HepG2 (cell line): Measurements from ENCODE around the gene PLPPR2. TPM values are rescaled to one million over a fixed set of nuclear protein-coding genes. Genes with fewer than 3 reads are reported as not detected.

Experiments used
- EED ChIP-seq: sonication (generic); formaldehyde crosslinking; IDR thresholded peaks from 2 replicates; pipeline ENCODE4 v1.5.0; 2020; ENCODE audit warnings: mild to moderate bottlenecking, missing genetic modification reagents
- GLI4 ChIP-seq: sonication (generic); formaldehyde crosslinking; IDR thresholded peaks from 2 replicates; pipeline ENCODE4 v1.5.1; 2020; ENCODE audit warnings: missing genetic modification reagents, mild to moderate bottlenecking, moderate library complexity, borderline replicate concordance
- HNRNPH1 ChIP-seq: fragments of 200-400 bp; formaldehyde crosslinking; optimal IDR thresholded peaks from 2 replicates; pipeline ENCODE3; 2017; ENCODE audit warnings: mild to moderate bottlenecking, low read depth, low read length
- HNRNPUL1 ChIP-seq: fragments of 200-400 bp; formaldehyde crosslinking; IDR thresholded peaks from 2 replicates; pipeline ENCODE4 v1.6.1; 2017; ENCODE audit warnings: low read depth, mild to moderate bottlenecking, low read length, moderate library complexity
- KDM4B ChIP-seq: sonication (generic); formaldehyde crosslinking; IDR thresholded peaks from 2 replicates; pipeline ENCODE4 v1.4.0; 2020; ENCODE audit warnings: missing genetic modification reagents
- KMT2A ChIP-seq: sonication (generic); formaldehyde crosslinking; IDR thresholded peaks from 2 replicates; pipeline ENCODE4 v1.4.0; 2020; ENCODE audit warnings: missing genetic modification reagents
- MEIS1 ChIP-seq: sonication (generic); formaldehyde crosslinking; IDR thresholded peaks from 2 replicates; pipeline ENCODE4 v1.9.0; 2021; ENCODE audit warnings: mild to moderate bottlenecking, missing genetic modification reagents, moderate library complexity, borderline replicate concordance
- NFE2L2 ChIP-seq: fragments of 150-350 bp; IDR thresholded peaks from 2 replicates; pipeline ENCODE4 v1.6.1; 2014; ENCODE audit warnings: low read length
- NR2F1 ChIP-seq, 2 experiments: fragments of 450-650 bp in 1 of 2; formaldehyde crosslinking in 1 of 2; IDR thresholded peaks; 2 replicates each; pipeline versions ENCODE4 v1.5.0 to v1.6.1; 2016 to 2020; ENCODE audit warnings: mild to moderate bottlenecking in 1 of 2, missing compliant biosample characterization in 1 of 2, missing genetic modification reagents in 1 of 2, moderate library complexity in 1 of 2
- PHB2 ChIP-seq: fragments of 450-650 bp; IDR thresholded peaks from 2 replicates; pipeline ENCODE4 v1.6.1; 2018; ENCODE audit not compliant: partially characterized antibody
- POGZ ChIP-seq: sonication (generic); formaldehyde crosslinking; IDR thresholded peaks from 2 replicates; pipeline ENCODE4 v1.4.0; 2020; ENCODE audit warnings: mild to moderate bottlenecking, missing genetic modification reagents
- YY1 ChIP-seq: IDR thresholded peaks from 2 replicates; pipeline ENCODE4 v1.6.1; 2011; ENCODE audit warnings: low read length, low read depth, moderate library complexity, mild to moderate bottlenecking; ENCODE audit not compliant: insufficient read depth, insufficient replicate concordance
- ZFP36L1 ChIP-seq: sonication (generic); formaldehyde crosslinking; IDR thresholded peaks from 2 replicates; pipeline ENCODE4 v1.8.0; 2022; ENCODE audit warnings: mild to moderate bottlenecking, missing genetic modification reagents, moderate library complexity
- ZFP36L2 ChIP-seq: sonication (generic); formaldehyde crosslinking; IDR thresholded peaks from 2 replicates; pipeline ENCODE4 v1.4.0; 2020; ENCODE audit warnings: missing genetic modification reagents
- ZNF354B ChIP-seq: sonication (generic); formaldehyde crosslinking; IDR thresholded peaks from 2 replicates; pipeline ENCODE4 v1.8.0; 2022; ENCODE audit warnings: mild to moderate bottlenecking, missing genetic modification reagents
- ZNF446 ChIP-seq: sonication (generic); formaldehyde crosslinking; IDR thresholded peaks from 2 replicates; pipeline ENCODE4 v1.5.0; 2020; ENCODE audit warnings: mild to moderate bottlenecking, missing genetic modification reagents
- ZNF747 ChIP-seq: sonication (generic); formaldehyde crosslinking; IDR thresholded peaks from 2 replicates; pipeline ENCODE4 v1.8.1; 2023; ENCODE audit warnings: missing genetic modification reagents, mild to moderate bottlenecking, borderline replicate concordance
- polyA plus RNA-seq, 8 experiments: library from polyadenylated mRNA; depleted of rRNA in 3 of 8; stranded (reverse) in 7 of 8; unstranded in 1 of 8; fragments of >200 nt; fragmentation: Illumina TruSeq in 4 of 8; extraction: Trizol in 4 of 8; gene quantifications; 2 replicates each; pipeline versions ENCODE4 v1.2.1 to v1.2.3, GENCODE V29; 2011 to 2016; ENCODE audit warnings: low read depth in 4 of 8, missing spikeins in 1 of 8, mixed read lengths in 1 of 8; ENCODE audit not compliant: insufficient read depth in 1 of 8
- total RNA-seq, 5 experiments: library from RNA; depleted of rRNA; stranded (reverse); fragments of >200 nt; fragmentation: Illumina TruSeq; extraction: Trizol; gene quantifications; 2 replicates each; pipeline ENCODE4 v1.2.3, GENCODE V29; 2016; ENCODE audit warnings: low read depth in 1 of 5
- TF ChIP-seq, protein P1 (sequence below): sonication (generic); formaldehyde crosslinking; IDR thresholded peaks from 2 replicates; pipeline ENCODE4 v1.8.0; 2022; ENCODE audit warnings: low read depth, missing genetic modification reagents
- TF ChIP-seq, protein P2 (sequence below): fragments of 450-650 bp; IDR thresholded peaks from 2 replicates; pipeline ENCODE4 v1.6.1; 2017; ENCODE audit warnings: mild to moderate bottlenecking
- TF ChIP-seq, protein P3 (sequence below): sonication (generic); formaldehyde crosslinking; IDR thresholded peaks from 2 replicates; pipeline ENCODE4 v1.4.0; 2020; ENCODE audit warnings: mild to moderate bottlenecking, low read depth, missing genetic modification reagents
- TF ChIP-seq, protein P4 (sequence below): sonication (generic); formaldehyde crosslinking; IDR thresholded peaks from 2 replicates; pipeline ENCODE4 v1.5.0; 2020; ENCODE audit warnings: missing genetic modification reagents
- TF ChIP-seq, protein P5 (sequence below): sonication (generic); formaldehyde crosslinking; IDR thresholded peaks from 2 replicates; pipeline ENCODE4 v1.5.1; 2020; ENCODE audit warnings: missing genetic modification reagents, mild to moderate bottlenecking, borderline replicate concordance

PLPPR2 gene
- total and polyA plus RNA-seq, 2 of the 13 experiments (the other 11 are each of a cell fraction or from before 2014, with no cell fraction given), result 1.5 to 2.1 TPM

DNA sequence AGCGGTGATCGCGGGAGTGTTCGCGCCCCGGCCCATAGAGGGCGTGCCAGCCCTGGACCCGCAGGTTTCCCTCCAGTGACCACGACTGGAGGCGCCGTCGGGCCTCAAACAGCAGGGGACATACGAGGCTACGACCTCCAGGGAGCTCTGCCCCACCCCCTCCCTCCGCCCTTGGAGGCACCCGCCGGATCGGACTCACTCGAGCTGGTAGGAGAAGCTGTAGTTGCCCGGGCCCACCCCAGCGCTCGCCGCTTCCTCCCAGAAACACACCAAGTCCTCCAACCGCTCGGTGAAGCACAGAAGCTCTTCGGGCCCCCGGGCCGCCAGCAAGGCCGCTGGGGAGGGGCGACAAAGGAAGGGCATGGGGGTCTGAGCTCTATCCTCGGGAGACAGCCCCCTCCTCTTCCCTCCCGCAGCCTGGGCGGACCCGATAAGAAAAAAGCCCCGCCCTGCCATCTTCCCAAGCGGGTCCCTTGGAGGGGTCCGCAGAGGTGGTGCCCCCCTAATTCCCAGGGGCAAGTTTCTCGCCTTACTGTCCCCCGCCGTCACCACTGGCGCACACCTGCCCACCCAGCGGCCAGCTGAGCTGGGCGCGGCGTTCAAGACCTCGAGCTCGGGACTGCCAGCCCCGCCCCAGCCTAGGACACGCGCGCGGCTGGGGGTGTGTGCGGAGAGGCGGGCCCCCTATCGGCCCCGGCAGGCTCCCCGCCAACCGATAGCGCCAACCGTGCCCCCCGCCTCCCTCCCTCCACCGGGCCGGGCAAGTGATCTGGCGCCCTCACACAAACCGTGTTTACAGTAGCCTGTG, 27.9 kb downstream of the PLPPR2 start (continued):
- TF ChIP-seq, protein P1, sequence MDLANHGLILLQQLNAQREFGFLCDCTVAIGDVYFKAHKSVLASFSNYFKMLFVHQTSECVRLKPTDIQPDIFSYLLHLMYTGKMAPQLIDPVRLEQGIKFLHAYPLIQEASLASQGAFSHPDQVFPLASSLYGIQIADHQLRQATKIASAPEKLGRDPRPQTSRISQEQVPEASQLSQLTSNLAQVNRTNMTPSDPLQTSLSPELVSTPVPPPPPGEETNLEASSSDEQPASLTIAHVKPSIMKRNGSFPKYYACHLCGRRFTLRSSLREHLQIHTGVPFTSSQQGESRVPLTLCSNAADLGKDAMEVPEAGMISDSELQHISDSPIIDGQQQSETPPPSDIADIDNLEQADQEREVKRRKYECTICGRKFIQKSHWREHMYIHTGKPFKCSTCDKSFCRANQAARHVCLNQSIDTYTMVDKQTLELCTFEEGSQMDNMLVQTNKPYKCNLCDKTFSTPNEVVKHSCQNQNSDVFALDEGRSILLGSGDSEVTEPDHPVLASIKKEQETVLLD (CRISPR knock-in tag), result 0 out of 2 replicates have a peak, but pooled peaks have one; percentile 60
- no peak for TF ChIP-seq KMT2A (CRISPR knock-in tag)
- no peak for TF ChIP-seq GLI4 (CRISPR knock-in tag)
- TF ChIP-seq NR2F1 (CRISPR knock-in tag; IDR thresholded peaks at IDR 0.05), result no peak
- 0 out of 2 replicates have a peak, but pooled peaks have one; percentile 20 for TF ChIP-seq POGZ
- TF ChIP-seq, protein P2, sequence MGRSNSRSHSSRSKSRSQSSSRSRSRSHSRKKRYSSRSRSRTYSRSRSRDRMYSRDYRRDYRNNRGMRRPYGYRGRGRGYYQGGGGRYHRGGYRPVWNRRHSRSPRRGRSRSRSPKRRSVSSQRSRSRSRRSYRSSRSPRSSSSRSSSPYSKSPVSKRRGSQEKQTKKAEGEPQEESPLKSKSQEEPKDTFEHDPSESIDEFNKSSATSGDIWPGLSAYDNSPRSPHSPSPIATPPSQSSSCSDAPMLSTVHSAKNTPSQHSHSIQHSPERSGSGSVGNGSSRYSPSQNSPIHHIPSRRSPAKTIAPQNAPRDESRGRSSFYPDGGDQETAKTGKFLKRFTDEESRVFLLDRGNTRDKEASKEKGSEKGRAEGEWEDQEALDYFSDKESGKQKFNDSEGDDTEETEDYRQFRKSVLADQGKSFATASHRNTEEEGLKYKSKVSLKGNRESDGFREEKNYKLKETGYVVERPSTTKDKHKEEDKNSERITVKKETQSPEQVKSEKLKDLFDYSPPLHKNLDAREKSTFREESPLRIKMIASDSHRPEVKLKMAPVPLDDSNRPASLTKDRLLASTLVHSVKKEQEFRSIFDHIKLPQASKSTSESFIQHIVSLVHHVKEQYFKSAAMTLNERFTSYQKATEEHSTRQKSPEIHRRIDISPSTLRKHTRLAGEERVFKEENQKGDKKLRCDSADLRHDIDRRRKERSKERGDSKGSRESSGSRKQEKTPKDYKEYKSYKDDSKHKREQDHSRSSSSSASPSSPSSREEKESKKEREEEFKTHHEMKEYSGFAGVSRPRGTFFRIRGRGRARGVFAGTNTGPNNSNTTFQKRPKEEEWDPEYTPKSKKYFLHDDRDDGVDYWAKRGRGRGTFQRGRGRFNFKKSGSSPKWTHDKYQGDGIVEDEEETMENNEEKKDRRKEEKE, result no peak
- no peak for TF ChIP-seq HNRNPUL1
- TF ChIP-seq ZNF446 (CRISPR knock-in tag), result 0 out of 2 replicates have a peak, but pooled peaks have one; percentile 33
- TF ChIP-seq ZFP36L2 (CRISPR knock-in tag), result no peak
- no peak; the same call in 1 of the 2 replicates for TF ChIP-seq ZFP36L1 (CRISPR knock-in tag)
- TF ChIP-seq ZNF354B (CRISPR knock-in tag), result no peak
- TF ChIP-seq YY1, result peak; percentile 48
- TF ChIP-seq EED (CRISPR knock-in tag), result no peak
- TF ChIP-seq KDM4B, result no peak
- TF ChIP-seq PHB2, result no peak
- TF ChIP-seq, protein P3, sequence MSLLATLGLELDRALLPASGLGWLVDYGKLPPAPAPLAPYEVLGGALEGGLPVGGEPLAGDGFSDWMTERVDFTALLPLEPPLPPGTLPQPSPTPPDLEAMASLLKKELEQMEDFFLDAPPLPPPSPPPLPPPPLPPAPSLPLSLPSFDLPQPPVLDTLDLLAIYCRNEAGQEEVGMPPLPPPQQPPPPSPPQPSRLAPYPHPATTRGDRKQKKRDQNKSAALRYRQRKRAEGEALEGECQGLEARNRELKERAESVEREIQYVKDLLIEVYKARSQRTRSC (CRISPR knock-in tag), result no peak
- TF ChIP-seq MEIS1 (CRISPR knock-in tag), result no peak
- no peak for TF ChIP-seq NFE2L2
- TF ChIP-seq, protein P4, sequence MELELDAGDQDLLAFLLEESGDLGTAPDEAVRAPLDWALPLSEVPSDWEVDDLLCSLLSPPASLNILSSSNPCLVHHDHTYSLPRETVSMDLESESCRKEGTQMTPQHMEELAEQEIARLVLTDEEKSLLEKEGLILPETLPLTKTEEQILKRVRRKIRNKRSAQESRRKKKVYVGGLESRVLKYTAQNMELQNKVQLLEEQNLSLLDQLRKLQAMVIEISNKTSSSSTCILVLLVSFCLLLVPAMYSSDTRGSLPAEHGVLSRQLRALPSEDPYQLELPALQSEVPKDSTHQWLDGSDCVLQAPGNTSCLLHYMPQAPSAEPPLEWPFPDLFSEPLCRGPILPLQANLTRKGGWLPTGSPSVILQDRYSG (CRISPR knock-in tag), result no peak
- TF ChIP-seq ZNF747 (CRISPR knock-in tag), result no peak
- TF ChIP-seq HNRNPH1, result no peak
- TF ChIP-seq, protein P5, sequence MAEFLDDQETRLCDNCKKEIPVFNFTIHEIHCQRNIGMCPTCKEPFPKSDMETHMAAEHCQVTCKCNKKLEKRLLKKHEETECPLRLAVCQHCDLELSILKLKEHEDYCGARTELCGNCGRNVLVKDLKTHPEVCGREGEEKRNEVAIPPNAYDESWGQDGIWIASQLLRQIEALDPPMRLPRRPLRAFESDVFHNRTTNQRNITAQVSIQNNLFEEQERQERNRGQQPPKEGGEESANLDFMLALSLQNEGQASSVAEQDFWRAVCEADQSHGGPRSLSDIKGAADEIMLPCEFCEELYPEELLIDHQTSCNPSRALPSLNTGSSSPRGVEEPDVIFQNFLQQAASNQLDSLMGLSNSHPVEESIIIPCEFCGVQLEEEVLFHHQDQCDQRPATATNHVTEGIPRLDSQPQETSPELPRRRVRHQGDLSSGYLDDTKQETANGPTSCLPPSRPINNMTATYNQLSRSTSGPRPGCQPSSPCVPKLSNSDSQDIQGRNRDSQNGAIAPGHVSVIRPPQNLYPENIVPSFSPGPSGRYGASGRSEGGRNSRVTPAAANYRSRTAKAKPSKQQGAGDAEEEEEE (CRISPR knock-in tag), result no peak
